Stimulated activated naive B cell treated with anti-CD40 and anti-IgM and Interleukin-4, amounts not matched to agents 10 μg/mL and 1 μg/mL and 100 μg/mL, for 72 hours (primary cell): Measurements from ENCODE around the gene TMEM255B.

Experiments used
- ATAC-seq, 2 donors: fragments of 150-1000 bp; cut with Tn5 transposase; replicated peaks; 2 replicates each; pipeline ENCODE4 v1.10.0; 2021; ENCODE audit warnings: moderate library complexity in 1 of 2
- DNase-seq: peaks from one replicate; pipeline ENCODE4 v3.0.0; 2021
- H3K27ac Mint-ChIP-seq: one replicate; pipeline ENCODE4 v1.8.0; 2022; ENCODE audit warnings: mild to moderate bottlenecking, mixed read lengths
- H3K27me3 Mint-ChIP-seq, 2 donors: one replicate each; pipeline ENCODE4 v1.8.0; 2022; ENCODE audit warnings: mixed read lengths in 2 of 2
- H3K36me3 Mint-ChIP-seq, 2 donors: one replicate each; pipeline ENCODE4 v1.8.0; 2022; ENCODE audit warnings: mixed read lengths in 2 of 2, mild to moderate bottlenecking in 1 of 2
- H3K4me1 Mint-ChIP-seq, 2 donors: one replicate each; pipeline ENCODE4 v1.8.0; 2022; ENCODE audit warnings: mixed read lengths in 2 of 2, mild to moderate bottlenecking in 1 of 2
- H3K4me3 Mint-ChIP-seq, 2 donors: one replicate each; pipeline ENCODE4 v1.8.0; 2022; ENCODE audit warnings: mild to moderate bottlenecking in 2 of 2, mixed read lengths in 2 of 2, moderate library complexity in 1 of 2
- H3K9me3 Mint-ChIP-seq, 2 donors: one replicate each; pipeline ENCODE4 v1.8.0; 2022; ENCODE audit warnings: mixed read lengths in 2 of 2, mild to moderate bottlenecking in 1 of 2

The TMEM255B gene

DNA sequence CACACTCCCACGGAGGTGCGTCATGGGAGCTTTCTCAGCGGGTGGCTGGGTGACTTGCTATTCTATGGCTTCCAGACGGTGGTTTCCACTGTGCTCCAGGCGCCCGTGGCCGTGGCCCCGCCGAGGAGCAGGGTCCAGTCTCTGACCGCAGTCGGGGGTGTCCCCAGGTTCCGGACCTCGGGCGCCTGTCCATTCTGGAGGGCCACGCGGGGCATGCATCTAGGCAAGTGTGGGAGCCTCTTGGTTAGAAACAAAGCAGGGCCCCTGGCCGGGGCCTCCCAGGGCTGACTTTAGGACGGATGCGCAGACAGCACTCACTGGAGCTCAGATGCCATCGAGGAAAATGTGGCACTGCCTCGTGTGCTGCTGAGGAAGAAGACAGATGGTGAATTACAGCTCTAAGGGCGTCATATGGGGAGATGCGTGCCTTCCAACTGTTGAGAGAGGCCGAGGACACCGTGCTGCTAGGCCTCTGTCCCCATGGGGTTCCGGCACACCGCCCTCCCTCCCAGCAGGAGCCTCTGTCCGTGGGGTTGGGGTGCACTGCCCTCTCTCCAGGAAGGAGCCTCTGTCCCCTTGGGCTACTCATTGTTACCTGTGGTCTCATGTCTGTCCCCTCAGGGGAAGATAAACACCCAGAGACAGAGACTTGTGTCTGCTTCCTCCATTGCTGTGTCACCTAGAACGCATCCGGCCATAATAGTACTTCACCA, 38.1 kb downstream of the TMEM255B start:
- DNase-seq (no peak), ATAC-seq (no peak)
- H3K4me3 Mint-ChIP-seq: no peak overlapping the region
- no peak overlapping the region for H3K27ac Mint-ChIP-seq
- no peaks in the 10 kb centered on the region for H3K36me3 Mint-ChIP-seq
- no peaks in the 10 kb centered on the region for H3K4me1 Mint-ChIP-seq
- H3K27me3 Mint-ChIP-seq: peaks cover 0 to 4% of the 10 kb centered on the region in 2 donors
- no peaks in the 10 kb centered on the region for H3K9me3 Mint-ChIP-seq

DNA sequence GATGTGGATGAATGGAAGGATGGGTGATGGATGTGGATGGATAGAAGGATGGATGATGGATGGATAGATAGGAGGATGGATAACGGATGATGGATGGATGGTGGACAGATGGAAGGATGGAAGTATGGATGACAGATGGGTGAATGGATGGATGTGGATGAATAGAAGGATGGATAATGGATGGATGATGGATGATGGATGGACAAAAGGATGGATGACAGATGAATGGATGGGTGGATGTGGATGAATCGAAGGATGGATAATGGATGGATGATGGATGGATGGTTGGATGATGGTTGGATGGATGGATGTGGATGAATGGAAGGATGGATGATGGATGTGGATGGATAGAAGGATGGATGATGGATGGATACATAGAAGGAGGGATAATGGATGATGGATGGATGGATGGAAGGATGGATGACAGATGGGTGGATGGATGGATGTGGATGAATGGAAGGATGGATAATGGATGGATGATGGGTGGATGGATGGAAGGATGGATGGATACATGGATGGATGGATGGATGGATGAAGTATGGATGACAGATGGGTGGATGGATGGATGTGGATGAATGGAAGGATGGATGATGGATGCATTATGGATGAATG, 39.3 kb downstream of the TMEM255B start:
- no peaks in the 10 kb centered on the region for H3K9me3 Mint-ChIP-seq
- H3K36me3 Mint-ChIP-seq: no peaks in the 10 kb centered on the region
- peaks cover under 1 to 5% of the 10 kb centered on the region in 2 donors for H3K27me3 Mint-ChIP-seq
- DNase-seq (no peak), ATAC-seq (no peak)
- H3K4me3 Mint-ChIP-seq: no peak overlapping the region
- H3K27ac Mint-ChIP-seq: no peak overlapping the region
- H3K4me1 Mint-ChIP-seq: no peaks in the 10 kb centered on the region

DNA sequence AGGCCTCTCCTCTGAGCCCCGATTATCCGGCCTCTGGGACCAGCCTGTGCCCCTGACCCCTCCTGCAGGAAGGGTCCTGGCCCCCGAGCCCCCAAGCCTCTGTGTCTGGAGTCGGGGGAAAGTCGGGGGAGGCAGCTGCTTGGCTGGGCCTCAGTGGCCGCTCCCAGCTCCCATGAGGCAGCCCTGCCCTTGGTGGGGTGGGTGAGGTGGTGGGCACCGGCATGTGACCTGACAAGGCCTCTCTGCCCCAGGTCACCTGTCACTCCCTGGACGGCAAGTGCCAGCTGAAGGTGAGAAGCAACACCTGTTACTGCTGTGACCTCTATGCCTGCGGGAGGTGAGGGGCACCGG, 41.5 kb downstream of the TMEM255B start:
- Mint-ChIP-seq H3K27me3 (peaks cover 4 to 10% of the 10 kb centered on the region in 2 donors), H3K4me3 (no peak overlapping the region), H3K4me1 (no peaks in the 10 kb centered on the region), H3K27ac (no peak overlapping the region), H3K36me3 (no peaks in the 10 kb centered on the region), H3K9me3 (no peaks in the 10 kb centered on the region)
- ATAC-seq (no peak), DNase-seq (no peak)

DNA sequence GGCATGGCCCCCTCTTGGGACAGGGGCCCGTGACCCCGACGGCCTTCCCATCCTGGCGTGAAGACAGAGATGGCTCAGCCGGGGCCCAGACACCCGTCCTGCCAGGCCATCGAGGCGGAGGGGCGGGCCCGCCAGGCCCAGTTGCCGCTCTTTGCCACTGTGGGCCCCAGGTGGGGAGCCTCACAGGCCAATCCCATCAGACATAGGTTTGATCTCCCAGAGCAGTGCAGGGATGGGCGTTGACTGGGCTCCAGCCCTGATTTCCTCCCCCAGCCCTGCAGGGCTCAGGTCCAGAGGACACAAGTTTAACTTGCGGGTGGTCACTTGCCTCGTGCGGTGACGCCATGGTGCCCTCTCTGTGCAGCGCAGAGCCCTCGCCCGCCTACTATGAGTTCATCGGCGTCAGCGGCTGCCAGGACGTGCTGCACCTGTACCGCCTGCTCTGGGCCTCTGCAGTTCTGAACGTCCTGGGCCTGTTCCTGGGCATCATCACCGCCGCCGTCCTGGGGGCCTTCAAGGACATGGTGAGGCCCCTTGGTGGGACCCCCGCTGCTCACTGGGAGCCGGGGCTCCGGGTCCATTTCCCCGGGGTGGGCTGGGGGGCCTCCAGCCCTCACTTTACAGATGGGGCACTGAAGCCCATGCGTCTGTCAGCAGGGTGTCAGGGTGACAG, 42.4 kb downstream of the TMEM255B start:
- no peaks in the 10 kb centered on the region for H3K36me3 Mint-ChIP-seq
- DNase-seq: no peak
- no peak overlapping the region for H3K4me3 Mint-ChIP-seq
- H3K9me3 Mint-ChIP-seq: no peaks in the 10 kb centered on the region
- peaks cover 4 to 10% of the 10 kb centered on the region in 2 donors for H3K27me3 Mint-ChIP-seq
- ATAC-seq: no peak
- no peaks in the 10 kb centered on the region for H3K4me1 Mint-ChIP-seq
- H3K27ac Mint-ChIP-seq: no peak overlapping the region

DNA sequence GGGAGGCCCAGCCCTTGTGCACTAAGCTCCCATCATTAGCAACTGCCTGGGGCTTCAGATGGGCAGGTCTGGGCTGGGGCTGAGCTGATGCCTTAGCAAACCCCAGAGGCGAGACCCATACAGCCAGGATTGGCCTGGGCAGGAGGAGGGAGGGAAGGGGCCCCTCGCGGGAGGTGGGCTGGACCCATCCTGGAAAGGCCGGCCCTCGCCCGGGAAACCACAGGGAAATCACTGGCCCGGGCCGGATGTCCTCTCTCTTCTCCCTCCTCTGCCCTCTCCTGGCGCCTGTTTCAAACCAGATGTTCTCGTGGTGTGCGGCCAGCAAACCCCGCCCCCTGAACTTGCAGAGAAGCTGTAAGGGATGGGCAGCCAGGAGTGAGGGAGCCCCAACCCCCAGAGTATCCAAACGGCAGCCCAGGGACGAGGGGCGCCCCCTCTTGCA, 43.1 kb downstream of the TMEM255B start:
- Mint-ChIP-seq H3K4me1 (no peaks in the 10 kb centered on the region), H3K27ac (no peak overlapping the region), H3K9me3 (no peaks in the 10 kb centered on the region), H3K36me3 (no peaks in the 10 kb centered on the region), H3K4me3 (no peak overlapping the region), H3K27me3 (peaks cover 4 to 10% of the 10 kb centered on the region in 2 donors)
- ATAC-seq (peak; percentile 25 to 39), DNase-seq (no peak)

DNA sequence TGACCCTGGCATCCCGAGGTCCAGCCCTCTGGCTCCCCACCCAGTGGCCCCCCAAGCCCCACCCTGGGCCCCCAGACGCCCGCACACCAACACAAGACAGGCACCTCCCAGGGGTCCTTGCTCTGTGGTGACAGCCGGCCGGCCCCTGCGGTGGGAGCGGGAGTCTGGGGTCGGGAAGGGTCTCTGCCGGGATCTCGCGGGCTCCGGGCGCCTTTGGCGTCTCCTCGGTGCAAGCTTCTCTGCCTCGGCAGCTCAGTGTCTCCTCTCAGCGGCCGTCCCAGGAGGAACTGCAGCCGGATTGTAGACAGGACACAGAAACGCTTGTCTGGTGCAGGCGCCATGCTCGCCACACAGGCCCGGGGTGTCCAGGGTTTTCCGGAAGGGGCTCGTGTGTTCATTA, 43.7 kb downstream of the TMEM255B start:
- Mint-ChIP-seq H3K4me1 (no peaks in the 10 kb centered on the region), H3K27me3 (peaks cover 4 to 10% of the 10 kb centered on the region in 2 donors), H3K36me3 (no peaks in the 10 kb centered on the region), H3K4me3 (no peak overlapping the region), H3K9me3 (peaks cover 0 to under 1% of the 10 kb centered on the region in 2 donors), H3K27ac (no peak overlapping the region)
- DNase-seq (no peak), ATAC-seq (no peak)

DNA sequence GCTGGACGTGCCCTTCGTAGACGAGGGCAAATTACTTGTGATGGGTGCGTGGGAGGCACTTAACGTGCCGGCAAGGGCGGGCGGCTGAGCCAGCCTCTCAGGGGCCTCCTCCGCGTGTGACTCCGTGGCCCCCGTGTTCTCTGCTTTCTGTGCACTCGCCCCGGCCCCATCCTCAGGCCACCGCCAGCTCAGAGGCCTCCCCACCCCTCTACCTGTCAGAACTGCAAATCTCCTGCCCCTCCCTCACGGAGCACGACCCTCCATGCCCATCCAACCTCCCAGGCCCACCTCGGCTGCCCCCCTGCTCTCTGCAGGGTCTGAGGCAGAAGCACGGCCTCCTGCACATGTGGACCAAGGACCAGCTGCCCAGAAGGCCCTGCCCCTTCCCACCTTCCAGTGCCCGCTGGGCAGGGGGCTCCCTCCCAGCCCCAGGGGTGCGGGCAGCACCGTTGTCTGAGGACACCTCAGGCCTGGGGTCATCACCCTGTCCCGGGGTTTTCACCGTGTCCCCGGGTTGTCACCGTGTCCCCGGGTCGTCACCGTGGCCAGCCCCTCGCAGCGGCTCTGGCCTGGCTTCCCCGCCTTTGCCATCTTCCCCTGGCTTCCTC, 44.5 kb downstream of the TMEM255B start:
- H3K4me3 Mint-ChIP-seq: no peak overlapping the region
- DNase-seq (no peak), ATAC-seq (no peak)
- peaks cover 5 to 7% of the 10 kb centered on the region in 2 donors for H3K9me3 Mint-ChIP-seq
- peaks cover 4 to 10% of the 10 kb centered on the region in 2 donors for H3K27me3 Mint-ChIP-seq
- H3K4me1 Mint-ChIP-seq: no peaks in the 10 kb centered on the region
- H3K27ac Mint-ChIP-seq: no peak overlapping the region
- H3K36me3 Mint-ChIP-seq: peaks cover 0 to 5% of the 10 kb centered on the region in 2 donors

DNA sequence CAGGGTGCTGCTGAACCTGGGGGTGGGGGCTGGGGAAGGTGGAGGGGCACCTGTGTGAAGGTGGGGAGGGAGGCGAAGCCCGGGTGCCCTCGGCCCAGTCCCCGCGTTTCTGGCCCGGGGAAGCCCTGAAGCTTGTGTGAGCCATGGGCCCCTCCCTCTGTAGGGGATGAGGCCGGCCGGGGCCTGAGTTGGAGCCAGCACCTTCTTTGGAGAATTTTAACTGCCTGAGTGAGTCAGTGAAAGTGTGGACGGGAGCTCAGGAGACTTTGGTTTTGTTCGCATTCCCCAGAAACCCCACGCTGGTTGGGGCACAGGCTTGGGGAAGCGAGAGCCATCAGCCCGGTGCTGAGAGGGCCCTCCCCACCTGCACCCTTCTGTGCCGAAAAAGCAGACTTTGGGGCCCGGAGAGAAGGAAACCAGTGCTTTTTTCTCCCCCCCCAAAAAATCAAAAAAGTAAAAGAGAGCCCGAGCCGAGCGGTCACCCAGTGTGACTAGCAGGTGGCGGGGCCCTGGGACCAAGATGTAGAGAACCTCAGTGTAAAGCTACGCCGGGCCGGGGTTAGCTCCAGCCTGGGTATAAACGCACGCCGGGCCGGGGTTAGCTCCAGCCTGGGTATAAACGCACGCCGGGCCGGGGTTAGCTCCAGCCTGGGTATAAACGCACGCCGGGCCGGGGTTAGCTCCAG, 45.1 kb downstream of the TMEM255B start:
- DNase-seq (no peak), ATAC-seq (no peak)
- H3K36me3 Mint-ChIP-seq: peaks cover 1 to 9% of the 10 kb centered on the region in 2 donors
- no peak overlapping the region for H3K27ac Mint-ChIP-seq
- peaks cover 9 to 10% of the 10 kb centered on the region in 2 donors for H3K9me3 Mint-ChIP-seq
- peaks cover 4 to 10% of the 10 kb centered on the region in 2 donors for H3K27me3 Mint-ChIP-seq
- no peak overlapping the region for H3K4me3 Mint-ChIP-seq
- no peaks in the 10 kb centered on the region for H3K4me1 Mint-ChIP-seq

DNA sequence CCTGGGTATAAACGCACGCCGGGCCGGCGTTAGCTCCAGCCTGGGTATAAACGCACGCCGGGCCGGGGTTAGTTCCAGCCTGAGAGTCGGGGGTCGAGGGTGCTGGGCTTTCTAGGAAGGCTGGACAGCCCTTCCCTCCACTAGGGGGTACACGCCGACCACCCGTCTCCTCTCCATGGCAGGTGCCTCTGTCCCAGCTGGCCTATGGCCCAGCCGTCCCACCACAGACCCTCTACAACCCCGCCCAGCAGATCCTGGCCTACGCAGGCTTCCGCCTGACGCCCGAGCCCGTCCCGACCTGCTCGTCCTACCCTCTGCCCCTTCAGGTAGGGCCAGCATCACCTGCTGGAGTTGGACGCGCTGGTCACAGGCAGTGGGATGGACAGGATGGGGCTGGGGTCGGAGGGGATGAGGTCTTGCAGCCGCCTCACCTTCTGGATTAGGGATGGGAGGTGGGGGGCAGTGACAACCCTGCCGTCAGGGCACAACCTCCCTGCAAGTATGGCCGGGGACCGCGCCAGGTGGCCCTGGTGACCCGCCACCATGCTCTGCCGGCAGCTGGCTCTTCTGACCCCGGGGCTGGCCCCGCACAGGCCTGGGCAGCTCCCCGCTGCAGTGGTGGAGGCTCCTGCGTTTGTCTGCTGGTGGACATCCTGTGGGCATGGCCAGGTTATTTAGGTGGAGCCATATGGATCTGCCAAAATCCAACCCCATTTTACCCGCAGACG, 45.8 kb downstream of the TMEM255B start:
- H3K9me3 Mint-ChIP-seq: peaks cover 9 to 10% of the 10 kb centered on the region in 2 donors
- no peak overlapping the region for H3K27ac Mint-ChIP-seq
- H3K4me1 Mint-ChIP-seq: no peaks in the 10 kb centered on the region
- DNase-seq (no peak), ATAC-seq (no peak)
- H3K36me3 Mint-ChIP-seq: peaks cover 1 to 9% of the 10 kb centered on the region in 2 donors
- no peak overlapping the region for H3K4me3 Mint-ChIP-seq
- H3K27me3 Mint-ChIP-seq: peaks cover 4 to 10% of the 10 kb centered on the region in 2 donors

DNA sequence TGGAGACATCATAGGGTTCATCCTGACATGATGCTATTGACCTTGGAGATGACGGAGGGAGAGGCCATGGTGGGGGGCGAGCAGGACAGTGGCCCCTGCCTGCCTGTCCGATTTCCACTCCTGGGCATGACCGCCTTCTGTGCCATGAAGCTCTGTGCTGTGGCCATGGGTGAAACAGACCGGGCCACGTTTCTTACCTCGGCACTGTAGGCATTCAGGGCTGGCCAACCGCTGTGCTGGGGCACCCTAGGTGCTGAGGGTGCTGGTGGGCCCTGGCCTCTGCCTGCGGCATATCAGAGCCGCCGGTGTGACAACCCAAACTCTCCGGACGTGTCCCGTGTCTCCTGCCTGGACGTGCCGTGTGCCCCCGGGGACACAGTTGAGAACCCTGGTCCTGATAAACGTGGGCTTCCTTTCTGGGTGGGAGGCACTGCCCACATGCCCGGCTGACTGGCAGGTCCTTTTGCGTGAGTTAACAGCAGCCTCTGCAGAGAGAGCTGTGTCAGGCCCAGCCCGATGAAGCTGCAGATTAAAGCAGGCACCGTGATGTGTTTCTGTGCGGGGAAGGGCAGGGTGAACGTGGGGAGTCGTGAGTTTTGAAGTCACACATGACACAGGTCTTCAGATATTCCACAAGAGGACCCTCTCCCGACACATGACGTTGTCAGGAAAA, 46.5 kb downstream of the TMEM255B start:
- Mint-ChIP-seq H3K4me3 (no peak overlapping the region), H3K27me3 (peaks cover 4 to 10% of the 10 kb centered on the region in 2 donors), H3K36me3 (peaks cover 1 to 9% of the 10 kb centered on the region in 2 donors), H3K9me3 (peaks cover 9 to 10% of the 10 kb centered on the region in 2 donors), H3K27ac (no peak overlapping the region), H3K4me1 (no peaks in the 10 kb centered on the region)
- no peak for ATAC-seq
- no peak for DNase-seq

DNA sequence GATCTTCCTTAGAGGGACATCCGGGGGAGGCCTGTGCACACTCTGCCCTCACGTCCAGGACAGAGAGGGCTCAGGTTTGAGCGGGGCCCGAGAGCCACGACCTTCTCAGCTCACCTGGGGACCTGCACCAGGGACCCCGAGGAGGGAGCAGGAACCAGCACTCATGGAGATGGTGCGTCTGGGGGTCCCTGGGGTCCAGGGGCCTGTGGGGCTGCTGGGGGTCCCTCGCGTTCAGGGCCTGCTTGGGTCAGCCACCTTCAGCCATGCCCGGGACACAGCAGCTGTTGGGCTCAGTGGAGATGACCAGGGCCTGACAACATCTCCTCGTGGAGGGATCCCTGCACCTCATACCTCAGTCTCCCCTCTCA, 47.1 kb downstream of the TMEM255B start:
- Mint-ChIP-seq H3K27me3 (peaks cover 4 to 10% of the 10 kb centered on the region in 2 donors), H3K4me3 (no peak overlapping the region), H3K27ac (no peak overlapping the region), H3K4me1 (no peaks in the 10 kb centered on the region), H3K9me3 (peaks cover 9 to 10% of the 10 kb centered on the region in 2 donors), H3K36me3 (peaks cover 1 to 9% of the 10 kb centered on the region in 2 donors)
- ATAC-seq: no peak
- DNase-seq: no peak

DNA sequence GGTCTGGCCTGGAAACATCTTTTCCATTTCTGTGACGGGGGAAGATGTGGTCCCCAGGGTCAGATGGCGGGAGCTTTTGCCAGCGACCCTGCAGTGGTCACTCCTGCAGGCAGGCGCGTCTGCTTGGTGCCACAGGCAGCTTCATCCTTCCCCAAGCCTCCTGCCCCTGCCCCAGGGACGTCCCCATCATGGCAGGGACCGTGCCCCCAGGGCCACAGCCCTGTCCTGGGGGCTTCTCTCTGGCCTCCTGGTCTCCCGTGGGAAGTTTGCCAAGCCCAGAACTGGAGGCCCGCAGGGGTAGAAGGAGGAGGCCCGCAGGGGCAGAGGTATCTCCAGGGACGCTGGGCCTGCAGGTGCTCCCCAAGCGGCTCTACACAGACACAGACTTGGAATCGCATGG, 47.5 kb downstream of the TMEM255B start:
- H3K4me3 Mint-ChIP-seq: no peak overlapping the region
- peaks cover 4 to 10% of the 10 kb centered on the region in 2 donors for H3K27me3 Mint-ChIP-seq
- no peak for ATAC-seq
- H3K9me3 Mint-ChIP-seq: peaks cover 9 to 10% of the 10 kb centered on the region in 2 donors
- no peak for DNase-seq
- H3K27ac Mint-ChIP-seq: no peak overlapping the region
- peaks cover 1 to 9% of the 10 kb centered on the region in 2 donors for H3K36me3 Mint-ChIP-seq
- H3K4me1 Mint-ChIP-seq: no peaks in the 10 kb centered on the region
